Gastrocnemius medialis (tissue), 4 donors: ENCODE results near the gene TUBB1.

ENCODE experiments used
- CTCF ChIP-seq, 5 experiments: fragments of 450-650 bp in 3 of 5; fragments of 200-600 bp in 2 of 5; sonication (generic) in 2 of 5; IDR thresholded peaks in 4 of 5; conservative IDR thresholded peaks in 1 of 5; 1 replicate in 4 of 5; 2 replicates in 1 of 5; pipeline ENCODE4 v1.5.1; 2016 to 2019; ENCODE audit warnings: antibody characterized with exemption in 5 of 5, mild to moderate bottlenecking in 3 of 5, moderate library complexity in 3 of 5
- POLR2A ChIP-seq, 2 donors: fragments of 450-650 bp; IDR thresholded peaks; one replicate each; pipeline ENCODE4 v1.6.1; 2017; ENCODE audit warnings: antibody characterized with exemption in 2 of 2, mild to moderate bottlenecking in 2 of 2, moderate library complexity in 2 of 2

GRCh38 chr20:59040667-59041066 is 21.4 kb downstream of the TUBB1 start:
- no peak for TF ChIP-seq CTCF (IDR thresholded peaks at IDR 0.05 in 4 of 5, conservative IDR thresholded peaks at IDR 0.05 in 1 of 5)
- no peak for TF ChIP-seq POLR2A (IDR thresholded peaks at IDR 0.05)
